HEK293T (cell line): Measurements from ENCODE around the gene AARS1.
"Not testable (repeated sequence)": the region's sequence is repeated elsewhere in the genome, so short reads cannot be mapped to it uniquely, and the experiment has no call there.

ENCODE experiments used
- ARNT ChIP-seq: fragments of 450-650 bp; IDR thresholded peaks from 2 replicates; pipeline ENCODE4 v1.6.1; 2017; ENCODE audit warnings: mild to moderate bottlenecking
- BHLHE40 ChIP-seq: fragments of 450-650 bp; IDR thresholded peaks from 2 replicates; pipeline ENCODE4 v1.6.1; 2016; ENCODE audit warnings: mild to moderate bottlenecking, moderate library complexity, borderline replicate concordance
- NFRKB ChIP-seq: fragments of 450-650 bp; IDR thresholded peaks from 2 replicates; pipeline ENCODE4 v1.6.1; 2016; ENCODE audit warnings: mild to moderate bottlenecking, moderate library complexity
- SP1 ChIP-seq: fragments of 450-650 bp; IDR thresholded peaks from 2 replicates; pipeline ENCODE4 v1.6.1; 2017
- TARDBP ChIP-seq: fragments of 450-650 bp; IDR thresholded peaks from 2 replicates; pipeline ENCODE4 v1.6.1; 2016

DNA sequence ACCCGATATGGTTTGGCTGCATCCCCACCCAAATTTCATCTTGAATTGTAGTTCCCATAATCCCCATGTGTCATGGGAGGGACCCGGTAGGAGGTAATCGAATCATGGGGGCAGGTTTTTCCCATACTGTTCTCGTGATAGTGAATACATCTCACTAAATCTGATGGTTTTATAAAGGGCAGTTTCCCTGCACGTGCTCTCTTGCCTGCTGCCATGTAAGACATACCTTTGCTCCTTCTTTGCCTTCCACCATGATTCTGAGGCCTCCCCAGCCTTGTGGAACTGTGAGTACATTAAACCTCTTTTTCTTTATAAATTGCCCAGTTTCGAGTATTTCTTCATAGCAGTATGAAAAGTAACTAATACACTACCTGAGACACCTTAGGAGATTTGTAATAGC lies 82.9 kb downstream of the AARS1 start:
- not testable (repeated sequence) for TF ChIP-seq TARDBP, NFRKB, ARNT, SP1, BHLHE40
